Liver (tissue), 9 donors: Measurements from ENCODE around the gene INO80D. TPM values are rescaled to one million over a fixed set of nuclear protein-coding genes. Genes with fewer than 3 reads are reported as not detected.

ENCODE experiments used
- DNase-seq: peaks from one replicate; pipeline ENCODE4 v3.0.0-alpha.2; 2017; ENCODE audit warnings: low spot score
- H3K27ac ChIP-seq, 2 donors: one replicate each; pipeline ENCODE4 v1.7.0; 2013; ENCODE audit warnings: inconsistent platforms in 2 of 2, low read length in 2 of 2, control low read depth in 1 of 2, low read depth in 1 of 2, mild to moderate bottlenecking in 1 of 2
- H3K27me3 ChIP-seq, 4 donors: one replicate each; pipeline versions ENCODE4 v1.6.1 to v1.7.0; 2013; ENCODE audit warnings: low read length in 3 of 4, inconsistent platforms in 1 of 4, mild to moderate bottlenecking in 1 of 4, moderate library complexity in 1 of 4; ENCODE audit not compliant: control insufficient read depth in 4 of 4, insufficient read depth in 4 of 4
- H3K36me3 ChIP-seq, 4 donors: one replicate each; pipeline versions ENCODE4 v1.6.1 to v1.7.0; 2013; ENCODE audit warnings: low read length in 3 of 4, mild to moderate bottlenecking in 3 of 4, low read depth in 1 of 4, moderate library complexity in 1 of 4; ENCODE audit not compliant: control insufficient read depth in 4 of 4, insufficient read depth in 3 of 4
- H3K4me1 ChIP-seq, 4 donors: one replicate each; pipeline versions ENCODE4 v1.6.1 to v1.7.0; 2013; ENCODE audit warnings: low read length in 3 of 4, mild to moderate bottlenecking in 3 of 4, moderate library complexity in 1 of 4; ENCODE audit not compliant: control insufficient read depth in 4 of 4, insufficient read depth in 4 of 4
- H3K4me3 ChIP-seq, 3 donors: one replicate each; pipeline versions ENCODE4 v1.6.1 to v1.7.0; 2013; ENCODE audit warnings: low read length in 3 of 3, control low read depth in 1 of 3, low read depth in 1 of 3, mild to moderate bottlenecking in 1 of 3
- H3K9ac ChIP-seq, 2 donors: one replicate each; pipeline ENCODE4 v1.7.0; 2013; ENCODE audit warnings: low read length in 2 of 2, mild to moderate bottlenecking in 2 of 2, moderate library complexity in 2 of 2, control low read depth in 1 of 2, low read depth in 1 of 2
- H3K9me3 ChIP-seq, 4 donors: one replicate each; pipeline versions ENCODE4 v1.6.1 to v1.7.0; 2013; ENCODE audit warnings: low read length in 3 of 4; ENCODE audit not compliant: control insufficient read depth in 4 of 4
- ATF3 ChIP-seq: IDR thresholded peaks from 2 replicates; pipeline ENCODE4 v1.6.1; 2016; ENCODE audit warnings: antibody characterized with exemption
- EGR1 ChIP-seq, 2 donors: IDR thresholded peaks; 2 replicates each; pipeline ENCODE4 v1.6.1; 2016 to 2018; ENCODE audit warnings: antibody characterized with exemption in 2 of 2, low read depth in 2 of 2
- FOXA1 ChIP-seq: IDR thresholded peaks from 2 replicates; pipeline ENCODE4 v1.6.1; 2016; ENCODE audit warnings: antibody characterized with exemption
- FOXA2 ChIP-seq: IDR thresholded peaks from 2 replicates; pipeline ENCODE4 v1.6.1; 2016; ENCODE audit warnings: antibody characterized with exemption
- GABPA ChIP-seq, 2 donors: IDR thresholded peaks in 1 of 2; conservative IDR thresholded peaks in 1 of 2; 2 replicates each; pipeline ENCODE4 v1.6.1; 2016; ENCODE audit warnings: antibody characterized with exemption in 2 of 2, mild to moderate bottlenecking in 1 of 2, moderate library complexity in 1 of 2
- HNF4A ChIP-seq, 2 donors: conservative IDR thresholded peaks; 2 replicates each; pipeline ENCODE4 v1.6.1; 2016; ENCODE audit warnings: antibody characterized with exemption in 2 of 2, mild to moderate bottlenecking in 2 of 2
- HNF4G ChIP-seq: IDR thresholded peaks from 2 replicates; pipeline ENCODE4 v1.6.1; 2016; ENCODE audit warnings: antibody characterized with exemption
- JUND ChIP-seq, 2 donors: IDR thresholded peaks; 2 replicates each; pipeline ENCODE4 v1.6.1; 2016; ENCODE audit warnings: antibody characterized with exemption in 2 of 2
- MAX ChIP-seq: IDR thresholded peaks from 2 replicates; pipeline ENCODE4 v1.6.1; 2016; ENCODE audit warnings: antibody characterized with exemption
- NR2F2 ChIP-seq: IDR thresholded peaks from 2 replicates; pipeline ENCODE4 v1.6.1; 2016; ENCODE audit warnings: antibody characterized with exemption
- REST ChIP-seq: IDR thresholded peaks from 2 replicates; pipeline ENCODE4 v1.6.1; 2016; ENCODE audit warnings: antibody characterized with exemption, mild to moderate bottlenecking
- RXRA ChIP-seq, 2 donors: IDR thresholded peaks; 2 replicates each; pipeline ENCODE4 v1.6.1; 2017 to 2018; ENCODE audit warnings: antibody characterized with exemption in 2 of 2, mild to moderate bottlenecking in 1 of 2
- SP1 ChIP-seq: IDR thresholded peaks from 2 replicates; pipeline ENCODE4 v1.6.1; 2018; ENCODE audit warnings: antibody characterized with exemption, mild to moderate bottlenecking
- TAF1 ChIP-seq: conservative IDR thresholded peaks from 2 replicates; pipeline ENCODE4 v1.6.1; 2016; ENCODE audit warnings: antibody characterized with exemption, mild to moderate bottlenecking
- YY1 ChIP-seq: IDR thresholded peaks from 2 replicates; pipeline ENCODE4 v1.6.1; 2016; ENCODE audit warnings: antibody characterized with exemption, mild to moderate bottlenecking
- ZBTB33 ChIP-seq: IDR thresholded peaks from 2 replicates; pipeline ENCODE4 v1.6.1; 2016; ENCODE audit warnings: antibody characterized with exemption
- WGBS: extraction: QIAGEN DNeasy Blood & Tissue Kit; methylation state at CpG from one replicate; pipeline ENCODE4 v1.1.7; 2013; 5-methylcytosine and 5-hydroxymethylcytosine counted together
- polyA plus RNA-seq, 2 donors: library from polyadenylated mRNA; stranded (reverse) in 1 of 2; unstranded in 1 of 2; fragments of 200-250 nt in 1 of 2; fragments of >200 nt in 1 of 2; fragmentation: Nextera tagmentation in 1 of 2; extraction: Ambion mirVana in 1 of 2; gene quantifications; one replicate each; pipeline versions ENCODE4 v1.2.1 to v1.2.3, GENCODE V29; 2013 to 2015
- total RNA-seq, 2 donors: library from RNA; depleted of rRNA; stranded (reverse); fragments of >200 nt; gene quantifications; one replicate each; pipeline ENCODE4 v1.2.3, GENCODE V29; 2014
- TF ChIP-seq, protein P1 (sequence below): fragments of 150-350 bp; IDR thresholded peaks from 2 replicates; pipeline ENCODE4 v1.5.1; 2017; ENCODE audit warnings: improper control_type of control experiment, low read depth, low read length; ENCODE audit not compliant: missing input control
- donor health status: healthy.
- donor health status: healthy.
- donor health status: healthy.
- donor health status: healthy.
- donor health status: healthy.

The INO80D gene
- total and polyA plus RNA-seq, 4 donors, result 0.76 to 10.3 (median 5.4) TPM

- Histone ChIP-seq H3K4me1 (no peaks in the 10 kb centered on the region), H3K4me3 (no peak overlapping the region), H3K27me3 (no peaks in the 10 kb centered on the region), H3K9me3 (no peaks in the 10 kb centered on the region), H3K9ac (no peak overlapping the region), H3K36me3 (peaks cover 2 to 24% (median 15%) of the 10 kb centered on the region in 4 donors), H3K27ac (no peak overlapping the region)
- no peak for DNase-seq
- WGBS, result 97% methylated on average over 21 of the region's 21 CpGs
- no peak for TF ChIP-seq JUND (IDR thresholded peaks at IDR 0.05)
- no peak for TF ChIP-seq TAF1
Measured at GRCh38 chr2:206116278-206116677, 30.3 kb upstream of the INO80D start.

GRCh38 chr2:206115026-206115578 is 29.1 kb upstream of the INO80D start:
- Histone ChIP-seq H3K36me3 (peaks cover 0 to 12% (median 5%) of the 10 kb centered on the region in 4 donors), H3K4me1 (no peaks in the 10 kb centered on the region), H3K9ac (no peak overlapping the region), H3K27me3 (no peaks in the 10 kb centered on the region), H3K4me3 (no peak overlapping the region), H3K9me3 (no peaks in the 10 kb centered on the region), H3K27ac (no peak overlapping the region)
- 98% methylated on average over 3 of the region's 3 CpGs for WGBS
- TF ChIP-seq JUND (IDR thresholded peaks at IDR 0.05) (no peak), ATF3 (no peak), HNF4A (conservative IDR thresholded peaks at IDR 0.05) (peak; percentile 33 to 35), ZBTB33 (no peak), NR2F2 (no peak), SP1 (no peak)
- DNase-seq, result no peak

DNA sequence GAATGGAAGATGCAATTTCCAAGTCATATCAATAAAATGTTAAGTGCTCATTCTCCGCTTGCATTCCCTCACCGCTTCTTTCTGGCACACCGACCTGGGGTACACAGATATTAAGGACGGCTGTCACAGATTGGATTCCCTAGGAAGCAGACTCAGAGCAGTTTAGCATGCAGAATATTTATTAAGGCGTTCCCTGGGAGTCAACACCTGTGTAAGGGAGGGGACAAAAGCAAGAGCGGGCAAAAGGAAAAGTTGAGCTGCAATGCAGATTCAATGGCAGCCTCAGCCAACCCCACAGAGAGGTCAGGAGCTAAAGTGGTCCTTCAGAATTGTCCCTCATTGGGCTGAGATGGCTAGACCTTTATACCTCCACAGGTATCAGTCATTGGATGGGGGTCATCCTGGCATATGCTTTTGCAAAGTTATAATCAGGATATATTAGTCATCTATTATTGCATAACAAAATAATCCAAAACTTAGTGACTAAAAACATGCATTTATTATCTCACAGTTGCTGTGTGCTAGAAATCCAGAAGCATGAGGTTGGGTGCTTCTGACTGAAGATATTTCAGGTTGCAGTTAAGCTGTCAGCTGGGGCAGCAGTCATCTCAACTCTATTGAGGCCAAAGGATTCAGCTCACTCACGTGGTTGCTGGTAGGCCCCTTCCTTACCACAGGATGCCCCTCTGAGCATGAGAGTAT is 27.0 kb upstream of the INO80D start:
- Histone ChIP-seq H3K27ac (no peak overlapping the region), H3K9me3 (no peaks in the 10 kb centered on the region), H3K36me3 (peaks cover 0 to 7% (median 3%) of the 10 kb centered on the region in 4 donors), H3K4me3 (no peak overlapping the region), H3K9ac (no peak overlapping the region), H3K4me1 (no peaks in the 10 kb centered on the region), H3K27me3 (no peaks in the 10 kb centered on the region)
- TF ChIP-seq, protein P1, sequence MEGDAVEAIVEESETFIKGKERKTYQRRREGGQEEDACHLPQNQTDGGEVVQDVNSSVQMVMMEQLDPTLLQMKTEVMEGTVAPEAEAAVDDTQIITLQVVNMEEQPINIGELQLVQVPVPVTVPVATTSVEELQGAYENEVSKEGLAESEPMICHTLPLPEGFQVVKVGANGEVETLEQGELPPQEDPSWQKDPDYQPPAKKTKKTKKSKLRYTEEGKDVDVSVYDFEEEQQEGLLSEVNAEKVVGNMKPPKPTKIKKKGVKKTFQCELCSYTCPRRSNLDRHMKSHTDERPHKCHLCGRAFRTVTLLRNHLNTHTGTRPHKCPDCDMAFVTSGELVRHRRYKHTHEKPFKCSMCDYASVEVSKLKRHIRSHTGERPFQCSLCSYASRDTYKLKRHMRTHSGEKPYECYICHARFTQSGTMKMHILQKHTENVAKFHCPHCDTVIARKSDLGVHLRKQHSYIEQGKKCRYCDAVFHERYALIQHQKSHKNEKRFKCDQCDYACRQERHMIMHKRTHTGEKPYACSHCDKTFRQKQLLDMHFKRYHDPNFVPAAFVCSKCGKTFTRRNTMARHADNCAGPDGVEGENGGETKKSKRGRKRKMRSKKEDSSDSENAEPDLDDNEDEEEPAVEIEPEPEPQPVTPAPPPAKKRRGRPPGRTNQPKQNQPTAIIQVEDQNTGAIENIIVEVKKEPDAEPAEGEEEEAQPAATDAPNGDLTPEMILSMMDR, result no peak
- TF ChIP-seq HNF4A (conservative IDR thresholded peaks at IDR 0.05), result no peak
- TF ChIP-seq FOXA1, result no peak
- no peak for TF ChIP-seq TAF1
- no peak for TF ChIP-seq FOXA2
- TF ChIP-seq MAX, result no peak
- TF ChIP-seq HNF4G, result no peak
- no peak for TF ChIP-seq GABPA (IDR thresholded peaks at IDR 0.05 in 1 of 2, conservative IDR thresholded peaks at IDR 0.05 in 1 of 2)
- no peak for TF ChIP-seq EGR1 (IDR thresholded peaks at IDR 0.05; ENCODE audit: low read depth in 2 of 2)
- no peak for TF ChIP-seq SP1
- no peak for TF ChIP-seq ZBTB33
- TF ChIP-seq NR2F2, result no peak
- TF ChIP-seq YY1, result no peak
- TF ChIP-seq RXRA (IDR thresholded peaks at IDR 0.05), result no peak
- no peak for TF ChIP-seq JUND (IDR thresholded peaks at IDR 0.05)
- TF ChIP-seq REST, result no peak
- WGBS, result 95% methylated on average over 7 of the region's 7 CpGs
- DNase-seq, result no peak
